GM21515 (cell line): ENCODE results near the gene ARMC12.

Experiments
- ATAC-seq: cut with Tn5 transposase; IDR thresholded peaks from one replicate; pipeline ENCODE4 v1.9.1; 2021; ENCODE audit not compliant: unreplicated experiment

Gene ARMC12

GRCh38 chr6:35718375-35718736 lies 18.5 kb upstream of the ARMC12 start:
- no peak for ATAC-seq

- no peak for ATAC-seq
Observed at GRCh38 chr6:35718911-35719381, 17.9 kb upstream of the ARMC12 start.

DNA sequence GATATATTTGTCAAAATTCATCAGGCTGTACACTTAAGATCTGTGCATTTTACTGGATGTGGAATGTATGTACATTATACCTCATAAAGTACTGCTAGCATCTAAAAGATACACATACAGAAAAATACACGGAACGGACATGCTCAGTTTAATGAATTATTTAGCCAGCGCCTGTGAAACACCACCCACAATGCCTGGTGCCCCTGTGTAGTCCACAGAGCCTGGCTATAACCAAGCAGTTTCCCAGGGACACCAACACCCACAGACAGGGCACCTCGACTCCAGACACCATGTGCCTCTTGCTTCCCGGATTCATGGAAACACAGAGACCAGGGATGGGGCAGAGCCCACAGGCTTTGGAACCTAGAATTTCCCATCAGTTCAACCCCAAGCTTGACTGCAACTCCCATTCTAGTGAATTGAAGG lies 17.4 kb upstream of the ARMC12 start:
- ATAC-seq, result no peak

- no peak for ATAC-seq
Observed at GRCh38 chr6:35719830-35720733, 16.8 kb upstream of the ARMC12 start.

DNA sequence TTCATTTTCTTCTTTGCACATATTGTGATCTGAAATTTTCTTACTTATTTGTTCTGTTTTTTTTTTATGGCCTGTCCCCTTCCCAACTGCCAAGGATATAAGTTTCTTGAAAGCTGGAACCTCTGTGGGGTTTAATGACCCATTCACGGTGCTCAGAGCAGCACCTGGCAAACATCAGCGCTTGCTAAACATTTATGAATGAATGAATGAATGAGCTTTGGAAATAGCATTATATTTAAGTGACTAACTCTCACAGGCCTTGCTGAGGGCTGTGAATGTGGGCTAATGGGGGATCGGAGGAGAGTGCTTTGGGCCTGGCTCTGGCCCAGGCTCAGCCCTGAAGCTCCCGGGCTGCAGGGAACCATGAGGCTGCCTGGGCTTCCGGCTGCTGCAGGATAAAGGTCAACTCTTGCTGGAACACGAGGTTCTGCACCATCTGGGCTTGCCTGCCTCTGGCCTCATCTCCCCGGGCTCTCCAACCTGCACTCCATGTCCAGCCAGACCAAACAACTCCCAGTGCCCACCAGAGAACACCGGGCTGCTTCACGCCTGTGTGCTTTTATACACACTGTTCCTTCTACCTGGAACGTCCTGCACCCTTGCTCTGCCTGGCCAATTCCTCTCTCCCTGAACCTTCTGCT lies 14.6 kb upstream of the ARMC12 start:
- ATAC-seq, result no peak

DNA sequence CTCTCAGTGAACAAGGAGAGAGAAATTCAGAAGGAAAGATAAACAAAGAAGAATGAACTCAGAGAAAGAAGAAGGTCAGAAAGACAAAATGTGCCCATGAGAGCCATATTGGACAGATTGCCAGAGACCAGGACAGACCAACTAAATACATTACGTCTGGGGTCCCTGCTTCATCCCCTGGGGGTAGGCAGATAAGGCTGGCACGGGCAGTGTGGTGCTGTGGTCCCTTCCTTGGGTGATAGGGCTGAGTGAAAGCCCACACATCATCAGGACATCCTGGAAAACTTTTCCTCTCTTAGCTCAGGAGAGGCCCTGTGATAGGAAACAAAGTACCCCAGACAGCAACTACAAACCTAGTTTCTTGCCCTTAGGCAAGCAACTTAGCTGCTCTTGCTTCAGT lies 13.2 kb upstream of the ARMC12 start:
- ATAC-seq, result no peak

DNA sequence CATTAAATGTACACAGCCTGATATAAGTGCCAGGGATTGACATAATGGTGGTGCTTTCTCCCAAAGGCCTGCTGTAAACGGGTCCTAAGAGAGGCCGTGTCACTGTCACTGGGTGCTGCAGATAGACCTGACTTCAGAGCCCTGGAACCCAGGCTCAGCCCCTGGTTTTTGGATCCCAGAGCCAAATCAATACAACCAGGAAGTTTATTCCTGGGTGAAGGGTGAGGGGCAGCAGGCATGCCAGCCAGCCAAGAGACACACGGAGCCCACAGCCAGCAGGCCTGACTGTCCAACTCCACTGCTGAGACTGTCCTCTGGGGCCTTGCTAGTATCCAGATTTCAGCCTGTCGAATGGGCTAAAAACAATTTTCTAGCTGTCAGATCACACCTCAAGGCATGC lies 12.8 kb upstream of the ARMC12 start:
- no peak for ATAC-seq

- no peak for ATAC-seq
Observed at GRCh38 chr6:35724471-35724870, 12.4 kb upstream of the ARMC12 start.

GRCh38 chr6:35725081-35725708 lies 11.6 kb upstream of the ARMC12 start:
- ATAC-seq, result no peak

GRCh38 chr6:35725721-35726438 lies 11.0 kb upstream of the ARMC12 start:
- no peak for ATAC-seq

GRCh38 chr6:35727231-35727934 lies 9.4 kb upstream of the ARMC12 start:
- ATAC-seq, result peak; percentile 8

GRCh38 chr6:35727935-35728682 lies 8.7 kb upstream of the ARMC12 start:
- peak; percentile 46 for ATAC-seq

GRCh38 chr6:35728683-35729678 lies 7.9 kb upstream of the ARMC12 start:
- no peak for ATAC-seq

GRCh38 chr6:35729722-35730121 lies 7.1 kb upstream of the ARMC12 start:
- ATAC-seq, result no peak

DNA sequence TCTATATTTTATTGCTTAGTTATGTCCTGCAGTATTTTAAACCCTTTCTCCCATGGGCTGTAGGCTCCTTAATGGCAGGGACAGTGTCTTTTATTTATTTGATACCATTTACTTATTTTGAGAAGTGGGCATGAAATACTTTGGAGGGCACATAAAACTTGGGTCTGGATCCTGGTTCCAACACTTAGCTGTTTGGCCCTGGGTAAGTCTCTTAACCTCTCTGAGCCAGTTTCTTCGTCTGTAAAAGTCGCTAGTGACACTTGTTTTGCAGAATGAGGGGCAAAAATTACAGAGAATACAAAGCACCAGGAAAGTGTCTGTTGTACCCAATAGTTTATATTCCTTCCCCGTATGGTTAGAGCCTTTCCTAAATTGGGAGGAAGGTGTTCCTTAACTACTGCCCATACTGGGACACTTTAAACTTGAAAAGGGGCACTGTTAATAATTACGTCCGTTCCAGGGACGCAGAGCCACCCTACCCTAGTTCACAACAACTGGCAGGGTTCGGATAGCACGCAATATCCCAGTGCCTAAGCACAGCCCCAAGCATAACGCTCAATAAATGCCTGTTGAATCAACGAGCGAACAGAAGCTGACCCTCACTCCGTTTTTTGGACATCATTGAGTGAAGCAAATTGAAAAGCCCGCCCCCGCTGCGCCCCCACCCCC lies 6.0 kb upstream of the ARMC12 start:
- no peak for ATAC-seq

DNA sequence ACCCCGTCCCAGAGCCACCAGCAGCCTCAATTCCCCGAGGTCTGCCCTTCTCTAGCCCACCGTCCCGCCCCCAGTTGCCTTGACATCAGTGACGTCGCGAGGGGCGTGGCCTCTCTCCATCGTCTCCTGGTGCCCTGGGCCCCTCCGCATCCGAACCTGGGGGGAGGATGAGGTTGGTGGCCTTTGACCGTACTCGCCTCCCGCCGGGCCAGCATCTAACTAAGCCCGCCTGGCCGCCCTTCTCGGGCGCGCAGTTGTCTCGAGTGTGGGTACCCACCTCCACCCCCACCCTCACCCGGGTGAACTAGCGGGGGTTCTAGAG lies 5.5 kb upstream of the ARMC12 start:
- ATAC-seq, result peak; percentile 44

- peak; percentile 49 for ATAC-seq
Observed at GRCh38 chr6:35731736-35732532, 4.9 kb upstream of the ARMC12 start.
